A549 (cell line): ENCODE results near the gene CDC45. TPM values are rescaled to one million over a fixed set of nuclear protein-coding genes. Genes with fewer than 3 reads are reported as not detected.

Experiments used
- ATAC-seq, 2 experiments: fragments of 200-7000 bp in 1 of 2; fragments of >200 bp in 1 of 2; cut with Nextera tagmentation in 1 of 2; cut with Tn5 transposase in 1 of 2; 3 replicates each; pipeline versions ENCODE4 v1.8.0 to v1.9.1; 2018 to 2020; ENCODE audit warnings: mild to moderate bottlenecking in 1 of 2, moderate library complexity in 1 of 2
- CTCF ChIA-PET: fragments of 300-600 bp; sonication (Branson Sonifier 250); formaldehyde crosslinking; extraction: SDS; loops from one replicate; lab custom pipeline; 2021; ENCODE audit warnings: antibody characterized with exemption, inconsistent platforms; lab: Yijun Ruan, JAX
- POLR2A ChIA-PET: fragments of 350-600 bp; formaldehyde crosslinking; extraction: SDS; loops from one replicate; lab custom pipeline; 2021; ENCODE audit warnings: antibody characterized with exemption, inconsistent platforms; lab: Yijun Ruan, JAX
- DNase-seq, 2 experiments: peaks; one replicate each; pipeline versions ENCODE4 v3.0.0 to v3.0.0-alpha.2; 2011 to 2016; ENCODE audit warnings: low read depth in 1 of 2, low spot score in 1 of 2
- FAIRE-seq: peaks from 2 replicates; lab custom pipeline; 2011; peaks lifted over from hg19 to GRCh38; lab: Jason Lieb, UNC
- H3K27ac ChIP-seq, 2 experiments: fragments of >200 bp; sonication (Bioruptor Twin); formaldehyde crosslinking; 3 replicates each; pipeline ENCODE4 v1.5.1; 2016 to 2017
- H3K4me1 ChIP-seq: fragments of >200 bp; sonication (Bioruptor Twin); formaldehyde crosslinking; 3 replicates; pipeline ENCODE4 v1.6.1; 2016
- H3K4me2 ChIP-seq: fragments of >200 bp; sonication (Bioruptor Twin); formaldehyde crosslinking; 3 replicates; pipeline ENCODE4 v1.6.1; 2016
- H3K4me3 ChIP-seq: fragments of >200 bp; sonication (Bioruptor Twin); formaldehyde crosslinking; 3 replicates; pipeline ENCODE4 v1.5.1; 2016
- H3K9me3 ChIP-seq: fragments of >200 bp; sonication (Bioruptor Twin); formaldehyde crosslinking; 3 replicates; pipeline ENCODE4 v1.6.1; 2016
- BHLHE40 ChIP-seq: IDR thresholded peaks from 2 replicates; pipeline ENCODE4 v1.6.1; 2012; ENCODE audit warnings: low read depth, low read length, inconsistent platforms
- CHD2 ChIP-seq: fragments of 150-350 bp; IDR thresholded peaks from 2 replicates; pipeline ENCODE4 v1.6.1; 2014; ENCODE audit warnings: low read length; ENCODE audit not compliant: partially characterized antibody
- CHD4 ChIP-seq: fragments of 200-600 bp; sonication (generic); IDR thresholded peaks from 2 replicates; pipeline ENCODE4 v1.6.1; 2016; ENCODE audit warnings: antibody characterized with exemption, mild to moderate bottlenecking, borderline replicate concordance
- EHF ChIP-seq: fragments of 250-450 bp; sonication (Bioruptor Pico); IDR thresholded peaks from 2 replicates; pipeline ENCODE4 v1.5.0; 2020; ENCODE audit warnings: mild to moderate bottlenecking
- EHMT2 ChIP-seq: fragments of 200-600 bp; sonication (generic); IDR thresholded peaks from 2 replicates; pipeline ENCODE4 v1.6.1; 2016; ENCODE audit warnings: antibody characterized with exemption, low read depth, mild to moderate bottlenecking, moderate library complexity
- EP300 ChIP-seq, 2 experiments: fragments of >200 bp; sonication (Bioruptor Twin); formaldehyde crosslinking; IDR thresholded peaks; 2 replicates in 1 of 2; 3 replicates in 1 of 2; pipeline ENCODE4 v1.6.1; 2016 to 2017
- GATA3 ChIP-seq: IDR thresholded peaks from 2 replicates; pipeline ENCODE4 v1.6.1; 2012; ENCODE audit warnings: borderline replicate concordance
- HOXB5 ChIP-seq: fragments of 250-450 bp; sonication (Bioruptor Pico); IDR thresholded peaks from 2 replicates; pipeline ENCODE4 v1.5.0; 2020; ENCODE audit warnings: mild to moderate bottlenecking, moderate library complexity
- MAZ ChIP-seq: fragments of 150-350 bp; IDR thresholded peaks from 2 replicates; pipeline ENCODE4 v1.6.1; 2014; ENCODE audit warnings: antibody characterized with exemption, low read depth, low read length, borderline replicate concordance
- MYC ChIP-seq: IDR thresholded peaks from 2 replicates; pipeline ENCODE4 v1.6.1; 2012; ENCODE audit warnings: mild to moderate bottlenecking, inconsistent platforms, low read length, improper control_type of control experiment, borderline replicate concordance
- NFE2L2 ChIP-seq: fragments of 150-350 bp; conservative IDR thresholded peaks from 2 replicates; pipeline ENCODE4 v1.6.1; 2014; ENCODE audit warnings: low read length
- NPAS2 ChIP-seq: fragments of 250-450 bp; sonication (Bioruptor Pico); IDR thresholded peaks from 2 replicates; pipeline ENCODE4 v1.8.0; 2022; ENCODE audit warnings: mild to moderate bottlenecking, moderate library complexity, borderline replicate concordance
- NR3C1 ChIP-seq: fragments of >200 bp; sonication (Bioruptor Twin); formaldehyde crosslinking; IDR thresholded peaks from 3 replicates; pipeline ENCODE4 v1.6.1; 2017
- RARB ChIP-seq: fragments of 250-450 bp; sonication (Bioruptor Pico); IDR thresholded peaks from 2 replicates; pipeline ENCODE4 v1.8.0; 2021; ENCODE audit warnings: mild to moderate bottlenecking, moderate library complexity
- RCOR1 ChIP-seq: fragments of 150-350 bp; IDR thresholded peaks from 2 replicates; pipeline ENCODE4 v1.6.1; 2014; ENCODE audit warnings: antibody characterized with exemption, low read length, low read depth
- ZFP36 ChIP-seq: fragments of 450-650 bp; IDR thresholded peaks from 2 replicates; pipeline ENCODE4 v1.6.1; 2014; ENCODE audit warnings: borderline replicate concordance; ENCODE audit not compliant: partially characterized antibody
- ZNF302 ChIP-seq: fragments of 250-450 bp; sonication (Bioruptor Pico); IDR thresholded peaks from 2 replicates; pipeline ENCODE4 v1.9.0; 2021; ENCODE audit warnings: inconsistent platforms, mild to moderate bottlenecking, moderate library complexity
- WGBS: methylation state at CpG from one replicate; pipeline ENCODE4 v1.1.6; 2017; ENCODE audit errors: missing lambda C conversion rate; 5-methylcytosine and 5-hydroxymethylcytosine counted together
- polyA plus RNA-seq, 4 experiments: library from polyadenylated mRNA; depleted of rRNA in 3 of 4; stranded (reverse); fragments of >200 nt; fragmentation: RNase III in 1 of 4; extraction: RNeasy Plus Mini Kit Qiagen cat#74134 plus additional on column Dnase treatment in 1 of 4; gene quantifications; 2 replicates in 3 of 4; 3 replicates in 1 of 4; pipeline ENCODE4 v1.2.3, GENCODE V29; 2011 to 2017
- TF ChIP-seq, protein P1 (sequence below): fragments of 250-450 bp; sonication (Bioruptor Pico); IDR thresholded peaks from 2 replicates; pipeline ENCODE4 v1.5.0; 2021; ENCODE audit warnings: mild to moderate bottlenecking, moderate library complexity, borderline replicate concordance
- TF ChIP-seq, protein P2 (sequence below): fragments of 200-600 bp; sonication (generic); IDR thresholded peaks from 2 replicates; pipeline ENCODE4 v1.6.1; 2016; ENCODE audit warnings: antibody characterized with exemption, mild to moderate bottlenecking, moderate library complexity
- TF ChIP-seq, protein P3 (sequence below): IDR thresholded peaks from 2 replicates; pipeline ENCODE4 v1.6.1; 2012
- TF ChIP-seq, protein P4 (sequence below): fragments of >200 bp; sonication (Bioruptor Twin); formaldehyde crosslinking; IDR thresholded peaks from 3 replicates; pipeline ENCODE4 v1.6.1; 2016

CDC45 gene
- polyA plus RNA-seq, 2 of the 4 experiments (the other 2 are of a cell fraction): 47.2 to 51.6 TPM

DNA sequence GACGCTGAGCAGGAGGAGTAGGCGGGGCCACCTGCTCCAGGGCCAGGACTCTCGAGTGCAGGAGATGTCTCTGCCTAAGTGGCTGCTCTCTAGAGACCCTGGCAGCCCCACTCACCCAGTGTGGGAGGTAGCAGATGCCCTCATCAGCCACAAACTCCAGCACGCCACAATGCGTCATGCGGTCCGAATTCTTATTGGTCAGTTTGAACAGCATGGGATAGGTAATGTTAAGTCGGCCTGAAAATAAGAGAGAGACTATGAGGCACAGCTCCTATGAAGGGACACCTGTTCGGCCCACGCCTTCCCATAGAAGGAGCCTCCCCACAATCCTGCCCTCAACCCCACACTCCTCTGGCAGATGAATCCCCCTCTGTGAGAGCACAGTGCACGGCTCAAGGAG, 8.1 kb upstream of the CDC45 start (continued):
- TF ChIP-seq ZFP36: no peak
- TF ChIP-seq, protein P1, sequence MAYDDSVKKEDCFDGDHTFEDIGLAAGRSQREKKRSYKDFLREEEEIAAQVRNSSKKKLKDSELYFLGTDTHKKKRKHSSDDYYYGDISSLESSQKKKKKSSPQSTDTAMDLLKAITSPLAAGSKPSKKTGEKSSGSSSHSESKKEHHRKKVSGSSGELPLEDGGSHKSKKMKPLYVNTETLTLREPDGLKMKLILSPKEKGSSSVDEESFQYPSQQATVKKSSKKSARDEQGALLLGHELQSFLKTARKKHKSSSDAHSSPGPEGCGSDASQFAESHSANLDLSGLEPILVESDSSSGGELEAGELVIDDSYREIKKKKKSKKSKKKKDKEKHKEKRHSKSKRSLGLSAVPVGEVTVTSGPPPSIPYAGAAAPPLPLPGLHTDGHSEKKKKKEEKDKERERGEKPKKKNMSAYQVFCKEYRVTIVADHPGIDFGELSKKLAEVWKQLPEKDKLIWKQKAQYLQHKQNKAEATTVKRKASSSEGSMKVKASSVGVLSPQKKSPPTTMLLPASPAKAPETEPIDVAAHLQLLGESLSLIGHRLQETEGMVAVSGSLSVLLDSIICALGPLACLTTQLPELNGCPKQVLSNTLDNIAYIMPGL (CRISPR knock-in tag): no peak
- no peak for TF ChIP-seq HOXB5
- TF ChIP-seq RCOR1: no peak
- TF ChIP-seq EHMT2: no peak
- TF ChIP-seq EP300 (IDR thresholded peaks at IDR 0.05): no peak
- no peak for TF ChIP-seq NFE2L2

DNA sequence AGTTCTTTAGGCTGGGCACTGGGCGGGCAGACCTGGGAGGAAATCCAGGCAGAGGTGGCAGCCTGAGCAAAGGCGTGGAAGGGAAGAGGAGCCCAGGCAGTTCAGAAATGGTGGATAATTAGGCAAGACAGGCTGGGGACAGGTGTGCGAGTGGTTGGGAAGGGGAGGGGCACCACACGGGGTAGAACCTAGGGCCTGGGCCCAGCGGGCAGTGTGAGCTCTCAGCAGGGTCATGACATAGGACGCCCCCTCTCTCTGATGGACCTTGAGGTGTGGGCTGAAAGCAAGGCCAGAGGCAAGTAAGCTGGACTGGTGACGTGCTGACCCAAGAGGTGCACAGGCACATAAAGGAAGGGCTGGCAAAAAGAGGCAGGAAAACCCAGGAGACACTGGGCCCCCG, 7.5 kb upstream of the CDC45 start:
- no peaks in the 10 kb centered on the region for H3K9me3 ChIP-seq
- H3K4me2 ChIP-seq: no peak overlapping the region
- TF ChIP-seq EHF (no peak), MAZ (no peak), HOXB5 (no peak), NR3C1 (no peak), RARB (CRISPR knock-in tag) (no peak), NPAS2 (no peak), BHLHE40 (no peak), GATA3 (no peak), NFE2L2 (no peak), CHD4 (no peak), ZNF302 (no peak), RCOR1 (no peak), CHD2 (no peak), MYC (no peak)
- TF ChIP-seq, protein P2, sequence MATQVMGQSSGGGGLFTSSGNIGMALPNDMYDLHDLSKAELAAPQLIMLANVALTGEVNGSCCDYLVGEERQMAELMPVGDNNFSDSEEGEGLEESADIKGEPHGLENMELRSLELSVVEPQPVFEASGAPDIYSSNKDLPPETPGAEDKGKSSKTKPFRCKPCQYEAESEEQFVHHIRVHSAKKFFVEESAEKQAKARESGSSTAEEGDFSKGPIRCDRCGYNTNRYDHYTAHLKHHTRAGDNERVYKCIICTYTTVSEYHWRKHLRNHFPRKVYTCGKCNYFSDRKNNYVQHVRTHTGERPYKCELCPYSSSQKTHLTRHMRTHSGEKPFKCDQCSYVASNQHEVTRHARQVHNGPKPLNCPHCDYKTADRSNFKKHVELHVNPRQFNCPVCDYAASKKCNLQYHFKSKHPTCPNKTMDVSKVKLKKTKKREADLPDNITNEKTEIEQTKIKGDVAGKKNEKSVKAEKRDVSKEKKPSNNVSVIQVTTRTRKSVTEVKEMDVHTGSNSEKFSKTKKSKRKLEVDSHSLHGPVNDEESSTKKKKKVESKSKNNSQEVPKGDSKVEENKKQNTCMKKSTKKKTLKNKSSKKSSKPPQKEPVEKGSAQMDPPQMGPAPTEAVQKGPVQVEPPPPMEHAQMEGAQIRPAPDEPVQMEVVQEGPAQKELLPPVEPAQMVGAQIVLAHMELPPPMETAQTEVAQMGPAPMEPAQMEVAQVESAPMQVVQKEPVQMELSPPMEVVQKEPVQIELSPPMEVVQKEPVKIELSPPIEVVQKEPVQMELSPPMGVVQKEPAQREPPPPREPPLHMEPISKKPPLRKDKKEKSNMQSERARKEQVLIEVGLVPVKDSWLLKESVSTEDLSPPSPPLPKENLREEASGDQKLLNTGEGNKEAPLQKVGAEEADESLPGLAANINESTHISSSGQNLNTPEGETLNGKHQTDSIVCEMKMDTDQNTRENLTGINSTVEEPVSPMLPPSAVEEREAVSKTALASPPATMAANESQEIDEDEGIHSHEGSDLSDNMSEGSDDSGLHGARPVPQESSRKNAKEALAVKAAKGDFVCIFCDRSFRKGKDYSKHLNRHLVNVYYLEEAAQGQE: no peak
- TF ChIP-seq, protein P3, sequence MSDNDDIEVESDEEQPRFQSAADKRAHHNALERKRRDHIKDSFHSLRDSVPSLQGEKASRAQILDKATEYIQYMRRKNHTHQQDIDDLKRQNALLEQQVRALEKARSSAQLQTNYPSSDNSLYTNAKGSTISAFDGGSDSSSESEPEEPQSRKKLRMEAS: no peak
- TF ChIP-seq, protein P4, sequence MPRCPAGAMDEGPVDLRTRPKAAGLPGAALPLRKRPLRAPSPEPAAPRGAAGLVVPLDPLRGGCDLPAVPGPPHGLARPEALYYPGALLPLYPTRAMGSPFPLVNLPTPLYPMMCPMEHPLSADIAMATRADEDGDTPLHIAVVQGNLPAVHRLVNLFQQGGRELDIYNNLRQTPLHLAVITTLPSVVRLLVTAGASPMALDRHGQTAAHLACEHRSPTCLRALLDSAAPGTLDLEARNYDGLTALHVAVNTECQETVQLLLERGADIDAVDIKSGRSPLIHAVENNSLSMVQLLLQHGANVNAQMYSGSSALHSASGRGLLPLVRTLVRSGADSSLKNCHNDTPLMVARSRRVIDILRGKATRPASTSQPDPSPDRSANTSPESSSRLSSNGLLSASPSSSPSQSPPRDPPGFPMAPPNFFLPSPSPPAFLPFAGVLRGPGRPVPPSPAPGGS: no peak
- DNase-seq (no peak), FAIRE-seq (no peak), ATAC-seq (no peak)
- WGBS: 85% methylated on average over 8 of the region's 8 CpGs
- ChIA-PET POLR2A (no interaction called here), CTCF (interaction anchor here (1.0 to 4.0 kb wide), 2 partner anchors 9 to 158 kb away, joined by 3 to 24 read pairs; no protein-coding TSS in a partner anchor)
- H3K4me3 ChIP-seq: no peak overlapping the region
- H3K4me1 ChIP-seq: peaks cover 3% of the 10 kb centered on the region
- no peak overlapping the region for H3K27ac ChIP-seq
